Right lobe of liver (tissue), 4 donors: ENCODE results near the gene SDK1.

Experiments
- CTCF ChIP-seq, 4 donors: fragments of 200-600 bp in 3 of 4; fragments of 450-650 bp in 1 of 4; IDR thresholded peaks; one replicate each; pipeline versions ENCODE4 v1.5.1 to v1.8.0; 2016 to 2022; ENCODE audit warnings: antibody characterized with exemption in 4 of 4, mild to moderate bottlenecking in 2 of 4
- POLR2A ChIP-seq: fragments of 450-650 bp; IDR thresholded peaks from one replicate; pipeline ENCODE4 v1.6.1; 2017; ENCODE audit warnings: antibody characterized with exemption, mild to moderate bottlenecking
- donor health status: DM: no; HTN: no; CAD: no.
- donor health status: DM: no; HTN: no; CAD: no.
- donor health status: DM: no; HTN: yes; CAD: no.

DNA sequence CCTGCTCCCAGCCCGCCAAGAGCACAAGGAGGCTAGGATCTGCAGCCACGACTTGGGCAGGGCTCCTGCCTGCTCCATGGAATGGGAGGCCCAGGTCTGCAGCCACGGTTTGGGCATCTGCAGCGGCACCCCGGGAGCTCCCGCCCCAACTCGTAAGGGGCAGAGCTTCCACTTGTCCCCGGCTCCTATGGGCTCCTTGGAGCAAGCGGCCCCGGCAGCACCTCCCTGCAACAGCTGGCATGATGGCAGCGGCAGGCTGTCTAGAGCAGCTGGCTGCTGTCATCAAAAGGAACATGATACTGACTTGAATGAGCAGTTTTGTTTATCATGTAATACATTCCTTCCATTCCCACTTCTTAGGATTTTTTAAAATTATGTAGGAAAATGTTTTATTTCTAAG, 697.0 kb downstream of the SDK1 start:
- TF ChIP-seq CTCF (IDR thresholded peaks at IDR 0.05): no peak
- no peak for TF ChIP-seq POLR2A
